MM.1S (cell line): ENCODE results near the gene TUSC7.

Experiments
- EZH2 ChIP-seq: fragments of 300-600 bp; sonication (generic); optimal IDR thresholded peaks from 2 replicates; pipeline ENCODE3; 2017; ENCODE audit warnings: low read depth, mild to moderate bottlenecking, antibody characterized with exemption, low read length, mixed read lengths
- EZH2phosphoT487 ChIP-seq: fragments of 300-600 bp; sonication (generic); IDR thresholded peaks from 2 replicates; pipeline ENCODE4 v1.6.1; 2018; ENCODE audit warnings: antibody characterized with exemption, low read length
- TF ChIP-seq, protein P1 (sequence below): fragments of 300-600 bp; sonication (generic); IDR thresholded peaks from 2 replicates; pipeline ENCODE4 v1.5.1; 2016; ENCODE audit warnings: antibody characterized with exemption, low read length, mixed read lengths

DNA sequence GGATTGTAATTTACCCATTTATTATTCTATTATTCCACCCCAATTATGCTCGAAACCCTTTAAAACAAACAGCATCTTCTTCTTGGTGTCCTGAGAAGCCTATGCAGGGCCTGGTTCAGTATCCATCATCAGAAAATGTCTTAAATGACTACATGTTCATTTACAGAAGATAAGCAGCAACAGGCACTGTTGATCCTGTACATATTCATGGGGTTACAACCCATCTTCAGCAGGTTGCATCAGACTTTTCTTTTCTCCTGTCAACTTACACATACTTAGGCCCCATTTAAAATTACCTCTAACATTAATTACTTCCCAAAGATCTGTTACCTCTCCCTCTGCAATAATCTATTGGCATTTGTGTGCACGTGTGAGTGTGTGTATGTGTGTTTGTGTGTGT is 18.9 kb downstream of the TUSC7 start:
- TF ChIP-seq EZH2 (no peak), EZH2phosphoT487 (no peak)
- TF ChIP-seq, protein P1, sequence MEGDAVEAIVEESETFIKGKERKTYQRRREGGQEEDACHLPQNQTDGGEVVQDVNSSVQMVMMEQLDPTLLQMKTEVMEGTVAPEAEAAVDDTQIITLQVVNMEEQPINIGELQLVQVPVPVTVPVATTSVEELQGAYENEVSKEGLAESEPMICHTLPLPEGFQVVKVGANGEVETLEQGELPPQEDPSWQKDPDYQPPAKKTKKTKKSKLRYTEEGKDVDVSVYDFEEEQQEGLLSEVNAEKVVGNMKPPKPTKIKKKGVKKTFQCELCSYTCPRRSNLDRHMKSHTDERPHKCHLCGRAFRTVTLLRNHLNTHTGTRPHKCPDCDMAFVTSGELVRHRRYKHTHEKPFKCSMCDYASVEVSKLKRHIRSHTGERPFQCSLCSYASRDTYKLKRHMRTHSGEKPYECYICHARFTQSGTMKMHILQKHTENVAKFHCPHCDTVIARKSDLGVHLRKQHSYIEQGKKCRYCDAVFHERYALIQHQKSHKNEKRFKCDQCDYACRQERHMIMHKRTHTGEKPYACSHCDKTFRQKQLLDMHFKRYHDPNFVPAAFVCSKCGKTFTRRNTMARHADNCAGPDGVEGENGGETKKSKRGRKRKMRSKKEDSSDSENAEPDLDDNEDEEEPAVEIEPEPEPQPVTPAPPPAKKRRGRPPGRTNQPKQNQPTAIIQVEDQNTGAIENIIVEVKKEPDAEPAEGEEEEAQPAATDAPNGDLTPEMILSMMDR, result no peak
